LNCAP (cell line): ENCODE results near the gene SLC35E2B.

Experiments used
- TF ChIP-seq, protein P1 (sequence below): fragments of 450-650 bp; IDR thresholded peaks from 2 replicates; pipeline ENCODE4 v1.5.1; 2017; ENCODE audit warnings: mild to moderate bottlenecking

SLC35E2B gene

DNA sequence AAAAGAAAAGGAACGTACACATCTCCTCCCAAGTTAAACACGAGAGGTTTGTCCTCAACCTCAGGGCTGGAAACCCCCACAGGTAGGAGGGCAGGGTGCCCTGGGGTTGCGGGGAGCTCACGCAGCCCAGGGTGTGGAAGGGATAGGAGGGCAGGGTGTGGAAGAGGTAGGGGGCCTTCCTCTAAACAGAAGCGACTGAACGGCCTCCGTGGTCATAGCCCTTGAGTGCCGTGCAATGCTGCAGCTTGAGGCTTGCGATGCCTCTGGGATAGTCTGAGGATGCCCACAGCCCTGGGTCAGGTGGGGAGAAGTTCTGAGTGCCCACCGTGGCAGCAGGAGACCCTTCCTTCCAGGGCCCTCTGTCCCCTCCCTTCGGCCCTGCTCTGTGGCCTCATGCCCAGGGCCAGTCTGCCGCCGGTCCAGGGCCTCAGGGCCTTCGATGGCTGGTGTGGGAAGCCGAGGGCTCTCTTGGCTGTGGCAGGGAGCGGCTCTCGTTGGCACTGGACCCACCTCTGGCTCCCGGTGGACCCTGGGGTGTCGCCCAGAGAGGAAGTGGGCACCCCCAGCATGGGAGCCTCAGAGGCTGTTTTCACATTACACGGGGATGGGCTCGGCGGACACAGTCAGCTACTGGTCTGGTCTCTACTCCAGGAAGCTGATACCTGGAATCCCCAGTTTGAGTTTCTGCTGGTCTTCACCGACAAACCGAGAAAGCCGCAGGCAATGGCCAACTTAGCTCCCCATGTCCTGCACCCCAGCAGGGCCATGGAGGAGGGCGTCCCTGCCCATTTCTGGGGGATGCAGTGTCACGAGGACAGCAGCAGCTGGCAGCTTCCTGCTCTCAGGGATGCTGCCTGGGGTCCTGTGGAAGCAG, 27.4 kb downstream of the SLC35E2B start:
- TF ChIP-seq, protein P1, sequence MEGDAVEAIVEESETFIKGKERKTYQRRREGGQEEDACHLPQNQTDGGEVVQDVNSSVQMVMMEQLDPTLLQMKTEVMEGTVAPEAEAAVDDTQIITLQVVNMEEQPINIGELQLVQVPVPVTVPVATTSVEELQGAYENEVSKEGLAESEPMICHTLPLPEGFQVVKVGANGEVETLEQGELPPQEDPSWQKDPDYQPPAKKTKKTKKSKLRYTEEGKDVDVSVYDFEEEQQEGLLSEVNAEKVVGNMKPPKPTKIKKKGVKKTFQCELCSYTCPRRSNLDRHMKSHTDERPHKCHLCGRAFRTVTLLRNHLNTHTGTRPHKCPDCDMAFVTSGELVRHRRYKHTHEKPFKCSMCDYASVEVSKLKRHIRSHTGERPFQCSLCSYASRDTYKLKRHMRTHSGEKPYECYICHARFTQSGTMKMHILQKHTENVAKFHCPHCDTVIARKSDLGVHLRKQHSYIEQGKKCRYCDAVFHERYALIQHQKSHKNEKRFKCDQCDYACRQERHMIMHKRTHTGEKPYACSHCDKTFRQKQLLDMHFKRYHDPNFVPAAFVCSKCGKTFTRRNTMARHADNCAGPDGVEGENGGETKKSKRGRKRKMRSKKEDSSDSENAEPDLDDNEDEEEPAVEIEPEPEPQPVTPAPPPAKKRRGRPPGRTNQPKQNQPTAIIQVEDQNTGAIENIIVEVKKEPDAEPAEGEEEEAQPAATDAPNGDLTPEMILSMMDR: no peak

DNA sequence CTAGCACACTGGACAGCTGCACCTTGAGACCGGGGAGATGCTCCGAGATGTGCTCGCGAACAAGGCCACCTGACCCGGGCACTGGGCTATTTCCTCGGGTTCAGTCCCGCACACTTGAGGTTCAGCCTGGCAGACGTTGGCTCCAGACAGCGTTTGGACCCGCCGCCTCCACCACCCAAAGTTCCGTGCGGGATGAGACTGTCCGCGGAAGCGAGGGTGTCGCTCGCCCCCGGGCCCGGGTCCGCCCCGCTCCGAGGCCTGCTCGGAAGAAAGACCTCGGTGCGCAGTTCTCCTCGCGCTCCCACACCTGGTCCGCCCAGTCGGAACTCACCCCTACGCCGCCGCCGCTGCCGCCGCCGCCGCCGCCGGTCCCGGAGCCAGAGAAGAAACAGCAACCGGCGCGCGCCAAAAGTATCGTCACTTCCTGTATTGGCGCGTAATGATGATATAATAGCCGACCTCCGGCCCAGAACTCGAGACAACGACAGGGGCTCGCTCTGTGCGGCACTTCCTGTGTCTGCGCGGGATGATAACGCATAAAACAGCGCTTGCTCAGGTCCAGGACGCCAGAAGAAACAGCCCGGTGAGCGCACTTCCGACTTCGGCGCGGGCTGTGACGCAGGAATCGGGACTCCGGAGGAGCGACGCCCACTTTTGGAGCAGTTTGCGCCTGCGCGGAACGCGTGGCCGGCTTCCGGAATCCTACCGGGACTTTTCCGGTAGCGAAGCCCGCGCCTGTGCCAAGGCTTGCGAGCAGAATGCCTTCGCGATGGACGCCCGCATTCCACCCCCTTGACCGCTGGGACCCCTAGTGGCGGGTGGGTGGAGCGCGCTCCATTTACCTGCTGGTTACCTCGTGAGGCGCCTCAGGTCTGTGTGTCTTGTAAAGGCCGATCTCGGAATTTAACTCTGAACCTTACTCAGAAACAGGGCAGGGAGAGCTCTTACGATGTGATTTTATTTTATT, 33.7 kb downstream of the SLC35E2B start, which contains the start of gene CDK11B:
Gene CDK11B, minus strand, starts transcription at position 422 of the 967 bp plus-strand sequence. CDS start 1,519 bp downstream, outside the sequence.
- TF ChIP-seq, protein P1: peak; percentile 27; the same call in 1 of the 2 replicates

GRCh38 chr1:1631782-1632420, 60.7 kb downstream of the SLC35E2B start, which contains the start of gene MMP23B:
MMP23B (plus strand) TSS chr1:1632173; CDS start chr1:1632219, 46 bp downstream.
- TF ChIP-seq, protein P1: no peak

DNA sequence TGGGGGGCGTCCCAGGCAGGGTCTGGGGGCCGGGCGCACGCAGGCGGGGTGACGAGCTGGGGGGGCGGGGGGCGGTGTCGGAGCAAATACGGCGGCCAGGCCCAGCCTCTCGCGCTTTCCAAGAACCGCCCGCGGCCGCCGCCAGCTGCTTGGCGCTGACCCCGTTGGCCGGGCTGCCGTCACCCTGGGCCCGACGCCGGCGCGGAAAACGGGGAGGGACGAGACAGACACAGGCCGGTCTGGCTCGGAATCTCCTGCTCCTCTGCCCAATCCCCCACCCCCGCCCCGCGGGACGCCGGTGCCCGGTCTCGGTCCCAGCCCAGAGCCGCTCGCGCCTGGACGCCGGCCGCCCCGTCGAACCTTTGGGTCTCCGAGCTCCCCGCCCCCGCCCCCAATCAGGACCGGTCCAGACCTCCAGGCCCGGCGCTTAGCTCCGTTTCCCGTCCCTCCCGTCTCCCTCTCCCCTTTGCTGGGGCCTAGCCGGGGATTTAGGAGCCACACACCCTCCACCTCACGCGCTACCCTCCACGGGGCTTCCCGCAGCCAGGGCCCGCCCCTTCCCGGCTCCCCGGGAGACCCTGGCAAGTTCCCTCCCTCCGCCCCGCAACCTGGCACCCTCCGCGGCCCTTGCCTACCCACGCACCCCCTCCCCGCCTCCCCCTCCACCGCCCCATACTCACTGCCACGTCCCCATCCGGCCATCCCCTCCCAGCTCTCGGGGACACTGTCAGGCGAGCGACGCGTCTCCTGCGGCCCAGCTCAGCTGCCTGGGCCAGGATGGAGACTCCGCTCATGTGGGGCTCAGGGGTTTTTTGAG, 61.4 kb downstream of the SLC35E2B start:
- TF ChIP-seq, protein P1: no peak

DNA sequence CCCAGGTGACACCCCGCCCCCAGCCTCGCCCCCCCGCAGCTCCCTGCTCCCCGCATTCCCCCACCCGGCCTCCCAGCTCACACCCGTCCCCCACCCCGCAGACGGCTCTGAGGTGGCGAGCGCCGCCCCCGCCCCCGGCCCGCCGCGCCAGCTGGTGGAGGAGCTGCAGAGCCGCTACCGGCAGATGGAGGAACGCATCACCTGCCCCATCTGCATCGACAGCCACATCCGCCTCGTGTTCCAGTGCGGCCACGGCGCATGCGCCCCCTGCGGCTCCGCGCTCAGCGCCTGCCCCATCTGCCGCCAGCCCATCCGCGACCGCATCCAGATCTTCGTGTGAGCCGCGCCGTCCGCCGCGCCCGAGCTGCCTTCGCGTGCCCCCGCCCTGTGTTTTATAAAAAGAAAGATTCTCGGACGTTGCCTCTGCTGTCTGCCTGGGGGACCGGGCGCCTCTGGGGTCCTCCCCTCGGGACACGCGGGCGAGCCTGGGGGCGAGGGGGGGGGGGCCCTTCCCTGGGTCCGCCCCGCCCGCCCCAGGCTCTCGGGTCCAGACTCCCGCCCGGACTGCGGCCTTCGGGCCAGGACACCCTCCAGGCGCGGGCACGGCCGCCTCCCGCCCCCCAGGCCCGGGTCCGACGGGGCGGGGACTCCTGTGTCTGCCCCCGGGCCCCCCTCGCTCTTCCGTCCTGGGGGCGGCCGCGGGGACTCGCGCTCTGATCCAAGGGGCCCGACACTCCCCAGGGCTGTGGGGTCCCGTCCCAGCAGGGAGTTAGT, 62.2 kb downstream of the SLC35E2B start:
- TF ChIP-seq, protein P1: no peak

DNA sequence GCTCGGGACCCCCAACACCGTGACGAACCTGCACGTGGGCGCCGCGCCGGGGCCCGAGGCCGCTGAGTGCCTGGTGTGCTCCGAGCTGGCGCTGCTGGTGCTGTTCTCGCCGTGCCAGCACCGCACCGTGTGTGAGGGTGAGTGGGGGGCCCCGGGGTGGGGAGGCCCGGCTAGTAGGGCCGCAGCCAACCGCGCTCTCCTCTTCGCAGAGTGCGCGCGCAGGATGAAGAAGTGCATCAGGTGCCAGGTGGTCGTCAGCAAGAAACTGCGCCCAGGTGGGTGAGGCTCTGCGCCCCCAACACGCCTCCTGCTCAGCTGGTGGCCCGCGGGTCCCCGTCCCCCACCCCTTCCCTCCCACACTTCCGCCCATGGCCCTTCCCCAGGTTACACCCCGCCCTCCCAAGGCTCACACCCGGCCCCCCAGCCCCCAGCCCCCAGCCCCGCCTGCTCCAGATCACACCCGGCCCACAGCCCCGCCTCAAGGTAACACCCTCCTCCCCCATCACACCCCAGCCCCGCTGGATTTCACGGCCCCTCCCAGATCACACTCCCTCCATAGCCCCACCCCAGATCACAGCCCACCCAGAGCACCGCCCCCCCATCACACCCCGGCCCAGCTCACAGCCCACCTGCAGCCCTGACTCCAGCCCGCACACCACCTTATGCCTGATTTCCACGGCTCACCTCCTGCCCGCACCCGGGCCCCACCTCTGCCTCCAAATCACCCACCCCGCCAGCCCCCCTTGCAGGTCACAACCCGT, 63.0 kb downstream of the SLC35E2B start:
- TF ChIP-seq, protein P1: no peak
